ENCODE data around the gene PIP5K1B.

GRCh38 chr9:69040646-69041045, 335.6 kb downstream of the PIP5K1B start:
- no peak for TF ChIP-seq POLR2AphosphoS5 (IDR thresholded peaks at IDR 0.05; ENCODE audit: low read depth)
- no peak for TF ChIP-seq JUNB (IDR thresholded peaks at IDR 0.05; ENCODE audit: unreplicated experiment)
- TF ChIP-seq, protein P1, sequence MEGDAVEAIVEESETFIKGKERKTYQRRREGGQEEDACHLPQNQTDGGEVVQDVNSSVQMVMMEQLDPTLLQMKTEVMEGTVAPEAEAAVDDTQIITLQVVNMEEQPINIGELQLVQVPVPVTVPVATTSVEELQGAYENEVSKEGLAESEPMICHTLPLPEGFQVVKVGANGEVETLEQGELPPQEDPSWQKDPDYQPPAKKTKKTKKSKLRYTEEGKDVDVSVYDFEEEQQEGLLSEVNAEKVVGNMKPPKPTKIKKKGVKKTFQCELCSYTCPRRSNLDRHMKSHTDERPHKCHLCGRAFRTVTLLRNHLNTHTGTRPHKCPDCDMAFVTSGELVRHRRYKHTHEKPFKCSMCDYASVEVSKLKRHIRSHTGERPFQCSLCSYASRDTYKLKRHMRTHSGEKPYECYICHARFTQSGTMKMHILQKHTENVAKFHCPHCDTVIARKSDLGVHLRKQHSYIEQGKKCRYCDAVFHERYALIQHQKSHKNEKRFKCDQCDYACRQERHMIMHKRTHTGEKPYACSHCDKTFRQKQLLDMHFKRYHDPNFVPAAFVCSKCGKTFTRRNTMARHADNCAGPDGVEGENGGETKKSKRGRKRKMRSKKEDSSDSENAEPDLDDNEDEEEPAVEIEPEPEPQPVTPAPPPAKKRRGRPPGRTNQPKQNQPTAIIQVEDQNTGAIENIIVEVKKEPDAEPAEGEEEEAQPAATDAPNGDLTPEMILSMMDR (conservative IDR thresholded peaks at IDR 0.05; ENCODE audit: low read depth in 2 of 2): no peak
- TF ChIP-seq STAT1 (IDR thresholded peaks at IDR 0.05; ENCODE audit: unreplicated experiment): no peak
- no peak for TF ChIP-seq EZH2phosphoT487 (IDR thresholded peaks at IDR 0.05; ENCODE audit: unreplicated experiment)

All from GM23338 (cell line).